BE2C (cell line): ENCODE data around the gene HAGHL.

Experiments
- DNase-seq: peaks from one replicate; pipeline ENCODE4 v3.0.0-alpha.2; 2020
- H3K27me3 ChIP-seq: fragments of 250-450 bp; sonication (Bioruptor Pico); 2 replicates; pipeline ENCODE4 v1.5.1; 2020; ENCODE audit warnings: mild to moderate bottlenecking
- H3K36me3 ChIP-seq: fragments of 250-450 bp; sonication (Bioruptor Pico); 2 replicates; pipeline ENCODE4 v1.5.1; 2020; ENCODE audit warnings: mild to moderate bottlenecking
- H3K4me1 ChIP-seq: fragments of 250-450 bp; sonication (Bioruptor Pico); 2 replicates; pipeline ENCODE4 v1.5.1; 2020
- H3K4me3 ChIP-seq: 2 replicates; pipeline ENCODE4 v1.5.1; 2011; ENCODE audit warnings: low read depth, low read length
- H3K9me3 ChIP-seq: fragments of 250-450 bp; sonication (Bioruptor Pico); 2 replicates; pipeline ENCODE4 v1.5.1; 2020
- TF ChIP-seq, protein P1 (sequence below): IDR thresholded peaks from 2 replicates; pipeline ENCODE4 v1.5.1; 2012; ENCODE audit warnings: mild to moderate bottlenecking, low read depth, low read length

Gene HAGHL

DNA sequence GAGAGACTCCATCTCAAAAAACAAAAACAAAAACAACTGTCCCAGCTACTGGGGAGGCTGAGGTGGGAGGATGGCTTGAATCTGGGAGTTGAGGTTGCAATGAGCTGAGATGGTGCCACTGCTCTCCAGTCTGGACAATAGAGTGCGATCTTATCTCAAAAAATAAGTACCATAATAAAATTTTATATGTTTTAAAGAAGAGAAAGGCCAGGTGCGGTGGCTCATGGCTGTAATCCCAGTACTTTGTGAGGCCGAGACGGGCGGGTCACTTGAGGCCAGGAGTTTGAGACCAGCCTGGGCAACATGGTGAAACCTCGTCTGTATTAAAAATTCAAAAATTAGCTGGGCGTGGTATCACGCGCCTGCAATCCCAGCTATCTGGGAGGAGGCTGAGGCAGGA, 49.9 kb downstream of the HAGHL start:
- TF ChIP-seq, protein P1, sequence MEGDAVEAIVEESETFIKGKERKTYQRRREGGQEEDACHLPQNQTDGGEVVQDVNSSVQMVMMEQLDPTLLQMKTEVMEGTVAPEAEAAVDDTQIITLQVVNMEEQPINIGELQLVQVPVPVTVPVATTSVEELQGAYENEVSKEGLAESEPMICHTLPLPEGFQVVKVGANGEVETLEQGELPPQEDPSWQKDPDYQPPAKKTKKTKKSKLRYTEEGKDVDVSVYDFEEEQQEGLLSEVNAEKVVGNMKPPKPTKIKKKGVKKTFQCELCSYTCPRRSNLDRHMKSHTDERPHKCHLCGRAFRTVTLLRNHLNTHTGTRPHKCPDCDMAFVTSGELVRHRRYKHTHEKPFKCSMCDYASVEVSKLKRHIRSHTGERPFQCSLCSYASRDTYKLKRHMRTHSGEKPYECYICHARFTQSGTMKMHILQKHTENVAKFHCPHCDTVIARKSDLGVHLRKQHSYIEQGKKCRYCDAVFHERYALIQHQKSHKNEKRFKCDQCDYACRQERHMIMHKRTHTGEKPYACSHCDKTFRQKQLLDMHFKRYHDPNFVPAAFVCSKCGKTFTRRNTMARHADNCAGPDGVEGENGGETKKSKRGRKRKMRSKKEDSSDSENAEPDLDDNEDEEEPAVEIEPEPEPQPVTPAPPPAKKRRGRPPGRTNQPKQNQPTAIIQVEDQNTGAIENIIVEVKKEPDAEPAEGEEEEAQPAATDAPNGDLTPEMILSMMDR: no peak
- Histone ChIP-seq H3K27me3 (no peaks in the 10 kb centered on the region), H3K9me3 (no peaks in the 10 kb centered on the region), H3K36me3 (no peaks in the 10 kb centered on the region), H3K4me3 (no peak overlapping the region), H3K4me1 (no peaks in the 10 kb centered on the region)
- DNase-seq: no peak

DNA sequence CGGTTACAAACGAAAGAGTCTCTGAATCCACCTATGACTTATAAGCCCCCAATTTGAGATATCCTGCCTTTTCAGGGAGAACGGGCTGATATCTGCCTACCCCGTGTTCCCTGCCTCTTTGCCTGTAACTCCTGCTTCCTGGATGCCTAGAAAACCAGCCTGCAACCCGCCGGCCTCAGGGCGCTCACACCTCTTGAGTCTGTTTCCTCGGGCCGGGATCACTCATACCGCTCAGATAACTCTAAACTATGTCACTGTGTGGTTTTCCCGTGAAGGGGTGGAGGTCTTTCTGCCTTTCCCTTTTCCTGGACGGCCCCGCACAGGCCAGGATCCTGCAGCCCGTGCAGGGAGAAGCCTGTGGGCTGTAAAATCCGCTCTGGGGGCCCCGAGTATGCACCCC, 50.9 kb downstream of the HAGHL start:
- no peaks in the 10 kb centered on the region for H3K9me3 ChIP-seq

DNA sequence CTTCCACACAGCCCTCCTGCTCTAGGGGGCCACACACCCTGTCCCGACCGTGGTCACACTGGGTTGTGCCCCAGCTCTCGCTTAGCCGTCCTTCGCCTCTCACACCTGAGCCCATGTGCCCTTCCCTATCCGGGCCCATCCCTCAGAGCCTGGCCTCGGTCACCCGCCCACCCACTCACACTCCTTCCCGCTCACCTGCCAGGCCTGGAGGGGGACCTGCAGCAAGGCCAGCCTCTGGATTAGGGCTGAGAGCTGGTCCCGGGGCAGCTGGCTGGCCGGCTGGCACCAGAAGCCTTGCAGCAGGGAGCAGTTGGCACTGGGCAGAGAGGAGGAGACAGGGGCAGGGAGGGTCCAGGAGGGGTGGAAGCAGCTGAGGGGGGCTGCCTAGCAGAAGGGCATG, 51.5 kb downstream of the HAGHL start:
- no peaks in the 10 kb centered on the region for H3K36me3 ChIP-seq
- no peak for DNase-seq
- no peaks in the 10 kb centered on the region for H3K9me3 ChIP-seq
- H3K27me3 ChIP-seq: no peaks in the 10 kb centered on the region
- peaks cover 6% of the 10 kb centered on the region for H3K4me1 ChIP-seq
- TF ChIP-seq, protein P1: no peak
- H3K4me3 ChIP-seq: no peak overlapping the region

More for the DNA sequence above, 50.9 kb downstream of the HAGHL start:
- Histone ChIP-seq H3K27me3 (no peaks in the 10 kb centered on the region), H3K4me1 (peaks cover 2% of the 10 kb centered on the region), H3K36me3 (no peaks in the 10 kb centered on the region), H3K4me3 (no peak overlapping the region)
- no peak for DNase-seq
- TF ChIP-seq, protein P1: no peak

DNA sequence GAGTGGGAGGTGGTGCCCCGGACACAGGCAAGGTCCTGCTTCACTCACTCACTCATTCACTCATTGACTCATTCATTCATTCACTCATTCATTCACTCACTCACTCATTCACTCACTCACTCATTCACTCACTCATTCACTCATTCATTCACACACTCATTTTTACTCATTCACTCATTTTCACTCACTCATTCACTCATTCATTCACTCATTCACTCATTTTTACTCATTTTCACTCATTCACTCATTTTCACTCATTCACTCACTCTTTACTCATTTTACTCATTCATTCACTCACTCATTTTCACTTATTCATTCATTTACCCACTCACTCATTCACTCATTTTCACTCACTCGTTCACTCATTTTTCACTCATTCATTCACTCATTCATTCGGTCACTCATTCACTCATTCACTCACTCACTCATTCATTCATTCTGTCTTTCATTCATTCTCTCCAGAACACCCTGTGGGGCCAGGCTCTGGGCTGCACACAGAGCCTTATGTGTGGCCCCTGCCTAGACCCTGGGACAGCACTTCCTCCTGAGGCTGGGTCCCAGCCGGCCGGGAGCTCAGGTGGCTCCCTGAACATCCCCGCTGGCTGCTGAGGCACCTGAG, 52.1 kb downstream of the HAGHL start:
- Histone ChIP-seq H3K4me1 (peaks cover 11% of the 10 kb centered on the region), H3K27me3 (no peaks in the 10 kb centered on the region), H3K36me3 (no peaks in the 10 kb centered on the region), H3K9me3 (no peaks in the 10 kb centered on the region), H3K4me3 (no peak overlapping the region)
- no peak for DNase-seq
- TF ChIP-seq, protein P1: no peak
